KMS-11 (cell line): Measurements from ENCODE around the gene UCN.
"Not testable (repeated sequence)": the region's sequence is repeated elsewhere in the genome, so short reads cannot be mapped to it uniquely, and the experiment has no call there.

Experiments
- H2AFZ ChIP-seq: fragments of 200-600 bp; sonication (generic); 2 replicates; pipeline ENCODE4 v1.6.1; 2016; ENCODE audit warnings: antibody characterized with exemption, mixed run types, low read depth
- H3K27ac ChIP-seq: fragments of 200-600 bp; sonication (generic); 2 replicates; pipeline ENCODE4 v1.6.1; 2016; ENCODE audit warnings: mild to moderate bottlenecking, mixed run types
- H3K27me3 ChIP-seq: fragments of 200-600 bp; sonication (generic); 2 replicates; pipeline ENCODE4 v1.6.1; 2017; ENCODE audit warnings: mild to moderate bottlenecking, low read depth, mixed run types, moderate library complexity; ENCODE audit not compliant: insufficient read depth
- H3K36me3 ChIP-seq: fragments of 200-600 bp; sonication (generic); 2 replicates; pipeline ENCODE4 v1.6.1; 2017; ENCODE audit warnings: mild to moderate bottlenecking, mixed run types; ENCODE audit not compliant: insufficient read depth
- H3K4me1 ChIP-seq: fragments of 200-600 bp; sonication (generic); 2 replicates; pipeline ENCODE4 v1.6.1; 2016; ENCODE audit warnings: mild to moderate bottlenecking, low read depth, mixed run types; ENCODE audit not compliant: poor library complexity, severe bottlenecking
- H3K4me2 ChIP-seq: fragments of 200-600 bp; sonication (generic); 2 replicates; pipeline ENCODE4 v1.7.0; 2016; ENCODE audit warnings: mild to moderate bottlenecking, mixed run types
- H3K4me3 ChIP-seq: fragments of 200-600 bp; sonication (generic); IDR thresholded peaks from 2 replicates; pipeline ENCODE4 v1.6.1; 2017; ENCODE audit warnings: low read depth, low read length, mixed read lengths; ENCODE audit not compliant: insufficient read depth
- H3K79me2 ChIP-seq: fragments of 200-600 bp; sonication (generic); 2 replicates; pipeline ENCODE4 v1.6.1; 2016; ENCODE audit warnings: low read depth, mixed run types; ENCODE audit not compliant: insufficient read depth
- H3K9ac ChIP-seq: fragments of 200-600 bp; sonication (generic); 2 replicates; pipeline ENCODE4 v1.6.1; 2016; ENCODE audit warnings: mild to moderate bottlenecking, mixed run types
- H4K20me1 ChIP-seq: fragments of 200-600 bp; sonication (generic); 2 replicates; pipeline ENCODE4 v1.6.1; 2016; ENCODE audit warnings: mild to moderate bottlenecking, mixed run types; ENCODE audit not compliant: insufficient read depth
- CTCF ChIP-seq: fragments of 200-600 bp; sonication (generic); conservative IDR thresholded peaks from 2 replicates; pipeline ENCODE4 v1.6.1; 2017; ENCODE audit warnings: low read depth, mild to moderate bottlenecking, antibody characterized with exemption, low read length, moderate library complexity, mixed read lengths

The UCN gene

GRCh38 chr2:27271631-27272340 lies 36.5 kb downstream of the UCN start:
- H3K9ac ChIP-seq: no peak overlapping the region
- no peaks in the 10 kb centered on the region for H3K79me2 ChIP-seq
- H3K4me1 ChIP-seq: no peaks in the 10 kb centered on the region
- no peak overlapping the region for H3K4me3 ChIP-seq
- H3K36me3 ChIP-seq: no peaks in the 10 kb centered on the region
- no peaks in the 10 kb centered on the region; the same call in 1 of the 2 replicates for H3K27me3 ChIP-seq
- H3K4me2 ChIP-seq: no peak overlapping the region
- no peaks in the 10 kb centered on the region for H4K20me1 ChIP-seq
- TF ChIP-seq CTCF: no peak
- H3K27ac ChIP-seq: no peak overlapping the region
- H2AFZ ChIP-seq: no peak overlapping the region

GRCh38 chr2:27270670-27271069 lies 37.6 kb downstream of the UCN start:
- TF ChIP-seq CTCF: no peak
- H4K20me1 ChIP-seq: no peaks in the 10 kb centered on the region
- no peak overlapping the region for H3K27ac ChIP-seq

DNA sequence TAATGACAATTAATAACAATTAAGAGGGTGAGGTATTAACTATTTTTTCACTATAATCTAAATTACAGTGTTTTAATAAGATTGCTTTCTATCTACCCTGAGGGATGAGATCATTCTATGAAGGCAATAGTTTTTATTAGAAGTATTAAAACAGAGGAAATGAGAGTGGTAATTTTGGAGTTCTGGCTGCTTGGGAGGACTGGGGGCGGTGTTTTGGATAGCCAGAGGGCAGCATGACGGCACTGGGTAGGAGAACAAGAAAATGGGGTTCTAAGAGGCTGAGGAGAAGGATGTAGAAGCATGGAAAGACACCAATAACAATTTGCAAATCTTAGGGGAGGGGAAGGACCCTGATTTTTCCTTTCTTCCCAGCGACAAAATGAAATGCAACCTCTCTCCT lies 38.1 kb downstream of the UCN start:
- H3K79me2 ChIP-seq: no peaks in the 10 kb centered on the region
- peaks cover 6% of the 10 kb centered on the region for H3K27me3 ChIP-seq

More at GRCh38 chr2:27270670-27271069, 37.6 kb downstream of the UCN start:
- no peak overlapping the region for H3K9ac ChIP-seq
- H2AFZ ChIP-seq: no peak overlapping the region
- peaks cover under 1% of the 10 kb centered on the region; the same call in 1 of the 2 replicates for H3K27me3 ChIP-seq
- no peak overlapping the region for H3K4me2 ChIP-seq
- no peaks in the 10 kb centered on the region for H3K4me1 ChIP-seq
- no peaks in the 10 kb centered on the region for H3K36me3 ChIP-seq
- no peaks in the 10 kb centered on the region for H3K79me2 ChIP-seq
- no peak overlapping the region for H3K4me3 ChIP-seq

DNA sequence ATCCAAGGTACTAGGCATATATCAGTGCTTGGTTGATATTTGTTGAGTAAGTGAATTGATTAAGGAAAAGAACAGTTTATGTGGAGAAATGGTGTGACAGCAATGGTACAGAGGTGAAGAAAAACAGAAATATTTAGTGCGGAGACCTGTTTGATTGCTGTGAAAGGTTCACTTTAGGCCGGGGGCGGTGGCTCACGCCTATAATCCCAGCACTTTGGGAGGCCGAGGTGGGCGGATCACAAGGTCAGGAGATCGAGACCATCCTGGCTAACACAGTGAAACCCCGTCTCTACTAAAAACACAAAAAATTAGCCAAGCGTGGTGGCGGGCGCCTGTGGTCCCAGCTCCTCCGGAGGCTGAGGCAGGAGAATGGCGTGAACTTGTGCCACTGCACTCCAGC lies 39.9 kb downstream of the UCN start:
- peaks cover 25% of the 10 kb centered on the region for H3K27me3 ChIP-seq

More for the DNA sequence above, 38.1 kb downstream of the UCN start:
- Histone ChIP-seq H3K27ac (no peak overlapping the region), H3K4me3 (no peak overlapping the region), H3K4me1 (no peaks in the 10 kb centered on the region), H3K36me3 (no peaks in the 10 kb centered on the region), H2AFZ (no peak overlapping the region), H3K4me2 (no peak overlapping the region), H3K9ac (no peak overlapping the region), H4K20me1 (no peaks in the 10 kb centered on the region)
- TF ChIP-seq CTCF: no peak

DNA sequence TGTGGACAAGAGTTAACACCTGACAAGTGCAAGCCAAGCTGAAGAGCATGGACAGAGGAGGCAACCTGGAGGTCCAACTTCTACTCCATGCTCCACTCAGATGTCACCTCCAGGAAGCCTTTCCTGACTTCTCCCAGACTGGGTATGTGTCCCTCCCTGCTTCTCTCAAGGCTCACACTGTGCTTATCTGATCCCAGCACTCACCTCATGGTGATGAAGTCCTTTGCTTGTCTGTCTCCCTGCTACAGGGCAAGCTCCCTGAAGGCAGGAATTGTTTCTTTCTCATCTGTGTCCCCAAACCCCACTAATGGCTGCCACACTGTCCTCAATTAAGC lies 42.7 kb downstream of the UCN start:
- TF ChIP-seq CTCF: no peak
- peaks cover 13% of the 10 kb centered on the region for H3K4me1 ChIP-seq
- H3K27me3 ChIP-seq: peaks cover 48% of the 10 kb centered on the region
- no peak overlapping the region; the same call in 1 of the 2 replicates for H3K4me2 ChIP-seq
- H3K79me2 ChIP-seq: no peaks in the 10 kb centered on the region
- H3K9ac ChIP-seq: no peak overlapping the region
- H3K36me3 ChIP-seq: no peaks in the 10 kb centered on the region
- no peak overlapping the region for H3K4me3 ChIP-seq
- H3K27ac ChIP-seq: no peak overlapping the region
- H4K20me1 ChIP-seq: no peaks in the 10 kb centered on the region
- peak overlapping the region; percentile 97; the same call in 1 of the 2 replicates for H2AFZ ChIP-seq

More for the DNA sequence above, 39.9 kb downstream of the UCN start:
- H3K79me2 ChIP-seq, H3K4me3 ChIP-seq, H3K27ac ChIP-seq, H3K36me3 ChIP-seq, H3K4me2 ChIP-seq, H2AFZ ChIP-seq, H3K9ac ChIP-seq, H4K20me1 ChIP-seq: not testable (repeated sequence)
- peaks cover 10% of the 10 kb centered on the region for H3K4me1 ChIP-seq
